GM23248 (cell line): Measurements from ENCODE around the gene CACNA1D.

Experiments
- EZH2 ChIP-seq: fragments of 200-600 bp; sonication (generic); IDR thresholded peaks from 2 replicates; pipeline ENCODE4 v1.6.1; 2018; ENCODE audit warnings: antibody characterized with exemption, mild to moderate bottlenecking; ENCODE audit not compliant: insufficient read depth, poor library complexity, severe bottlenecking
- EZH2phosphoT487 ChIP-seq: fragments of 200-600 bp; sonication (generic); IDR thresholded peaks from 2 replicates; pipeline ENCODE4 v1.6.1; 2018; ENCODE audit warnings: antibody characterized with exemption, moderate library complexity, mild to moderate bottlenecking, low read depth; ENCODE audit not compliant: insufficient read depth

GRCh38 chr3:53531749-53532148, 37.3 kb downstream of the CACNA1D start:
- TF ChIP-seq EZH2phosphoT487: no peak
- TF ChIP-seq EZH2: no peak
